H1 (cell line): ENCODE measurements around the gene ANAPC13. TPM values are rescaled to one million over a fixed set of nuclear protein-coding genes. Genes with fewer than 3 reads are reported as not detected.

Experiments
- CTCF ChIA-PET: fragments of 300-600 bp; sonication (Branson Sonifier 250); formaldehyde crosslinking; loops from one replicate; lab custom pipeline; 2021; ENCODE audit not compliant: partially characterized antibody; lab: Charles Lee
- POLR2A ChIA-PET: fragments of 300-600 bp; sonication (Branson Sonifier 250); formaldehyde crosslinking; loops from one replicate; lab custom pipeline; 2021; ENCODE audit warnings: inconsistent platforms; ENCODE audit not compliant: partially characterized antibody; lab: Charles Lee
- DNase-seq, 2 experiments: peaks; one replicate each; pipeline versions ENCODE4 v3.0.0 to v3.0.0-alpha.2; 2010 to 2022; ENCODE audit warnings: low spot score in 2 of 2, low read depth in 1 of 2, mixed read lengths in 1 of 2
- FAIRE-seq: peaks from 2 replicates; lab custom pipeline; 2011; peaks lifted over from hg19 to GRCh38; lab: Jason Lieb, UNC
- H2AFZ ChIP-seq: 2 replicates; pipeline ENCODE4 v1.8.1; 2012; ENCODE audit warnings: low read length, inconsistent platforms
- H2AK5ac ChIP-seq: 2 replicates; pipeline ENCODE4 v1.6.1; 2013; ENCODE audit warnings: low read depth, low read length
- H2BK120ac ChIP-seq: replicated peaks from 2 replicates; pipeline ENCODE3; 2013; ENCODE audit warnings: low read depth, low read length, inconsistent platforms
- H2BK12ac ChIP-seq: 2 replicates; pipeline ENCODE4 v1.6.1; 2013; ENCODE audit warnings: low read depth, low read length
- H2BK15ac ChIP-seq: 2 replicates; pipeline ENCODE4 v1.6.1; 2013; ENCODE audit warnings: low read length
- H2BK20ac ChIP-seq: 2 replicates; pipeline ENCODE4 v1.6.1; 2013; ENCODE audit warnings: low read length
- H2BK5ac ChIP-seq: 2 replicates; pipeline ENCODE4 v1.6.1; 2013; ENCODE audit warnings: low read depth, low read length
- H3K14ac ChIP-seq: 2 replicates; pipeline ENCODE4 v1.6.1; 2013; ENCODE audit warnings: inconsistent platforms; ENCODE audit not compliant: insufficient read length
- H3K18ac ChIP-seq: 2 replicates; pipeline ENCODE4 v1.6.1; 2013; ENCODE audit warnings: low read length; ENCODE audit errors: extremely low read depth
- H3K23ac ChIP-seq: 2 replicates; pipeline ENCODE4 v1.6.1; 2013; ENCODE audit warnings: inconsistent platforms; ENCODE audit not compliant: insufficient read length
- H3K23me2 ChIP-seq: 2 replicates; pipeline ENCODE4 v1.6.1; 2013; ENCODE audit warnings: low read depth, low read length
- H3K27ac ChIP-seq: 2 replicates; pipeline ENCODE4 v1.6.1; 2011; ENCODE audit warnings: low read depth, low read length, inconsistent platforms
- H3K27me3 ChIP-seq, 4 experiments: replicated peaks in 1 of 4; 1 replicate in 1 of 4; 2 replicates in 3 of 4; pipeline versions ENCODE4 v1.6.1 to v1.8.1; 2011 to 2013; ENCODE audit warnings: low read length in 3 of 4, mild to moderate bottlenecking in 3 of 4, inconsistent platforms in 2 of 4, mixed read lengths in 2 of 4, moderate library complexity in 1 of 4; ENCODE audit not compliant: control insufficient read depth in 3 of 4, insufficient read depth in 3 of 4; ENCODE audit errors: extremely low read depth in 1 of 4
- H3K36me3 ChIP-seq, 4 experiments: 2 replicates each; pipeline versions ENCODE4 v1.6.1 to v1.8.1; 2011 to 2013; ENCODE audit warnings: mild to moderate bottlenecking in 4 of 4, low read length in 3 of 4, moderate library complexity in 2 of 4, control low read depth in 1 of 4, inconsistent platforms in 1 of 4; ENCODE audit not compliant: insufficient read depth in 4 of 4, control insufficient read depth in 2 of 4
- H3K4ac ChIP-seq: replicated peaks from 2 replicates; pipeline ENCODE3; 2013; ENCODE audit warnings: low read length, low read depth, mixed read lengths, inconsistent platforms; ENCODE audit not compliant: insufficient read length
- H3K4me1 ChIP-seq, 4 experiments: replicated peaks in 1 of 4; 1 replicate in 1 of 4; 2 replicates in 3 of 4; pipeline versions ENCODE4 v1.6.1 to v1.8.1; 2011 to 2013; ENCODE audit warnings: low read length in 3 of 4, inconsistent platforms in 2 of 4, mixed read lengths in 1 of 4; ENCODE audit not compliant: insufficient read depth in 4 of 4, control insufficient read depth in 3 of 4
- H3K4me2 ChIP-seq, 2 experiments: 2 replicates each; pipeline versions ENCODE4 v1.6.1 to v1.8.1; 2011 to 2013; ENCODE audit warnings: low read depth in 2 of 2, low read length in 2 of 2, control low read depth in 1 of 2, inconsistent platforms in 1 of 2, mild to moderate bottlenecking in 1 of 2; ENCODE audit not compliant: insufficient read depth in 1 of 2
- H3K4me3 ChIP-seq, 4 experiments: fragments of 200-600, 300-600 bp in 1 of 4; sonication (generic), shearing (Covaris generic), sonication (Bioruptor Twin) in 1 of 4; 2 replicates each; pipeline versions ENCODE4 v1.5.1 to v1.8.1; 2011 to 2016; ENCODE audit warnings: low read length in 4 of 4, low read depth in 3 of 4, control low read depth in 2 of 4, inconsistent platforms in 2 of 4, mild to moderate bottlenecking in 2 of 4, mixed read lengths in 1 of 4, moderate library complexity in 1 of 4; ENCODE audit not compliant: insufficient read depth in 2 of 4; ENCODE audit errors: extremely low read depth in 1 of 4
- H3K56ac ChIP-seq: replicated peaks from 2 replicates; pipeline ENCODE3; 2013; ENCODE audit warnings: low read depth, mild to moderate bottlenecking, mixed read lengths, low read length, inconsistent platforms; ENCODE audit not compliant: insufficient read length
- H3K79me1 ChIP-seq: 2 replicates; pipeline ENCODE4 v1.6.1; 2013; ENCODE audit warnings: low read depth, low read length, control low read depth
- H3K79me2 ChIP-seq, 2 experiments: 2 replicates each; pipeline versions ENCODE4 v1.6.1 to v1.8.1; 2012 to 2013; ENCODE audit warnings: low read length in 2 of 2, mild to moderate bottlenecking in 2 of 2, inconsistent platforms in 1 of 2; ENCODE audit not compliant: insufficient read depth in 2 of 2, control insufficient read depth in 1 of 2
- H3K9ac ChIP-seq, 4 experiments: replicated peaks in 1 of 4; 1 replicate in 1 of 4; 2 replicates in 3 of 4; pipeline versions ENCODE4 v1.6.1 to v1.8.1; 2011 to 2013; ENCODE audit warnings: low read depth in 3 of 4, low read length in 3 of 4, control low read depth in 2 of 4, mild to moderate bottlenecking in 2 of 4, moderate library complexity in 2 of 4, inconsistent platforms in 1 of 4; ENCODE audit errors: extremely low read depth in 1 of 4
- H3K9me3 ChIP-seq, 2 experiments: 2 replicates each; pipeline versions ENCODE4 v1.6.1 to v1.8.1; 2012 to 2013; ENCODE audit warnings: mild to moderate bottlenecking in 2 of 2, moderate library complexity in 2 of 2, control low read depth in 1 of 2, inconsistent platforms in 1 of 2, low read depth in 1 of 2, low read length in 1 of 2, mixed read lengths in 1 of 2; ENCODE audit not compliant: insufficient read depth in 2 of 2
- H4K20me1 ChIP-seq, 2 experiments: replicated peaks in 1 of 2; 2 replicates each; pipeline versions ENCODE3 to v1.8.1; 2011 to 2013; ENCODE audit warnings: inconsistent platforms in 2 of 2, low read length in 2 of 2, mild to moderate bottlenecking in 1 of 2; ENCODE audit not compliant: insufficient read depth in 2 of 2, control insufficient read depth in 1 of 2
- H4K5ac ChIP-seq: 2 replicates; pipeline ENCODE4 v1.6.1; 2013; ENCODE audit warnings: low read length, low read depth, mixed read lengths, inconsistent platforms; ENCODE audit not compliant: insufficient read length
- H4K8ac ChIP-seq: 2 replicates; pipeline ENCODE4 v1.8.0; 2013; ENCODE audit warnings: mild to moderate bottlenecking, moderate library complexity, low read length, inconsistent platforms; ENCODE audit not compliant: insufficient read depth; ENCODE audit errors: extremely low read depth
- H4K91ac ChIP-seq: replicated peaks from 2 replicates; pipeline ENCODE3; 2013; ENCODE audit warnings: low read length, mixed read lengths, inconsistent platforms; ENCODE audit not compliant: insufficient read length
- BRCA1 ChIP-seq: IDR thresholded peaks from 2 replicates; pipeline ENCODE4 v1.6.1; 2012; ENCODE audit warnings: low read depth, low read length, improper control_type of control experiment
- CHD1 ChIP-seq: IDR thresholded peaks from 2 replicates; pipeline ENCODE4 v1.6.1; 2012; ENCODE audit warnings: low read depth, low read length, improper control_type of control experiment
- EGR1 ChIP-seq: IDR thresholded peaks from 2 replicates; pipeline ENCODE4 v1.6.1; 2011; ENCODE audit warnings: low read depth, low read length, borderline replicate concordance
- EZH2 ChIP-seq: fragments of 200-600 bp; sonication (generic); IDR thresholded peaks from 2 replicates; pipeline ENCODE4 v1.7.1; 2012; ENCODE audit warnings: low read depth, mild to moderate bottlenecking, moderate library complexity, low read length, inconsistent platforms; ENCODE audit not compliant: severe bottlenecking
- GTF2F1 ChIP-seq: IDR thresholded peaks from 2 replicates; pipeline ENCODE4 v1.6.1; 2012; ENCODE audit warnings: low read depth, low read length, improper control_type of control experiment, borderline replicate concordance
- HDAC6 ChIP-seq: IDR thresholded peaks from one replicate; pipeline ENCODE4 v1.7.1; 2012; ENCODE audit warnings: low read depth, mild to moderate bottlenecking, inconsistent platforms, low read length, moderate library complexity
- JUN ChIP-seq: IDR thresholded peaks from 2 replicates; pipeline ENCODE4 v1.6.1; 2011; ENCODE audit warnings: low read depth, mild to moderate bottlenecking, improper control_type of control experiment, low read length
- RAD21 ChIP-seq, 2 experiments: IDR thresholded peaks in 1 of 2; conservative IDR thresholded peaks in 1 of 2; 2 replicates each; pipeline ENCODE4 v1.6.1; 2011; ENCODE audit warnings: low read depth in 2 of 2, low read length in 2 of 2, improper control_type of control experiment in 1 of 2, inconsistent platforms in 1 of 2, mild to moderate bottlenecking in 1 of 2, moderate library complexity in 1 of 2
- SAP30 ChIP-seq: fragments of 300-600 bp; sonication (generic); IDR thresholded peaks from 2 replicates; pipeline ENCODE4 v1.7.1; 2012; ENCODE audit warnings: low read length, moderate library complexity, mild to moderate bottlenecking, inconsistent platforms; ENCODE audit not compliant: insufficient read depth, insufficient replicate concordance
- SUZ12 ChIP-seq: fragments of 200-600 bp; sonication (generic); IDR thresholded peaks from 2 replicates; pipeline ENCODE4 v1.6.1; 2012; ENCODE audit warnings: mild to moderate bottlenecking, inconsistent platforms, low read length, moderate library complexity, mixed read lengths
- WGBS, 2 experiments: shearing (Covaris generic) in 1 of 2; methylation state at CpG; one replicate each; pipeline versions ENCODE4 v1.1.6 to v1.1.7; 2013 to 2015; ENCODE audit warnings: low lambda C conversion rate in 2 of 2, mixed read lengths in 2 of 2, inconsistent platforms in 1 of 2, low coverage in 1 of 2, missing lambda C conversion rate in 1 of 2; ENCODE audit not compliant: insufficient replicate concordance in 2 of 2, insufficient coverage in 1 of 2, insufficient read length in 1 of 2; ENCODE audit errors: extremely low coverage in 1 of 2, missing lambda C conversion rate in 1 of 2; 5-methylcytosine and 5-hydroxymethylcytosine counted together
- polyA plus RNA-seq, 7 experiments: library from polyadenylated mRNA; depleted of rRNA in 3 of 7; stranded (reverse) in 5 of 7; unstranded in 2 of 7; fragments of >200 nt in 5 of 7; fragments of 200-250 nt in 2 of 7; gene quantifications; 1 replicate in 5 of 7; 2 replicates in 1 of 7; 4 replicates in 1 of 7; pipeline versions ENCODE4 v1.2.1 to v1.2.3, GENCODE V29; 2011 to 2013; ENCODE audit warnings: missing spikeins in 2 of 7, mixed read lengths in 2 of 7
- total RNA-seq: library from RNA; stranded (reverse); fragmentation: NEBNext Ultra II Directional; extraction: Animal tissue kit (Norgen Biotek cat#: 25700); gene quantifications from 2 replicates; pipeline ENCODE4 v1.2.1, GENCODE V29; 2021
- TF ChIP-seq, protein P1 (sequence below): IDR thresholded peaks from 2 replicates; pipeline ENCODE4 v1.6.1; 2011; ENCODE audit warnings: low read depth, mild to moderate bottlenecking, low read length; ENCODE audit not compliant: insufficient read depth

The ANAPC13 gene
- total and polyA plus RNA-seq, 2 of the 8 experiments (the other 6 are each of a cell fraction or from before 2014, with no cell fraction given): 33.3 to 34.0 TPM

DNA sequence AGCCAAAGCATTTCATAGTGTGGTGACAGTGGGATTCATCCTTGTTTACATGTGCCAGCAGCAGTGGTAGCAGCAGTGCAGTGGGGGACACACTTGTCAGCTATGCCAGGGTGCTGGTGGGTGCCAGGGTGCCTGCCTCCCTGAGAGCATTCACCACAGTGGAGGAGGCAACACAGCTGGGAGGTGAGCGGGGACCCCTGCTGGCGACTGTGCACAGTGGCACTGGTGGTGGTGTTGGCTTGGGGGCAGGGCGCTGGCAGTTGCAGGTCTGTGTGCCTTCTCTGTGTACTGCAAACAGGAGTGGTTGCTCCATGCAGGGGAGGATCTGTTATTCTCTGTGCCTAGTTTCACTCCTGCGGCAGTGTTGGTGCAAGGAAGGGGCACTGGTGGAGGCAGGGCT, 41.3 kb upstream of the ANAPC13 start:
- peaks cover 0 to 2% (median 0%) of the 10 kb centered on the region in 4 experiments; a peak in 1 of 8 replicates for H3K36me3 ChIP-seq
- H3K14ac ChIP-seq: no peak overlapping the region
- H3K56ac ChIP-seq: no peak overlapping the region
- H2BK12ac ChIP-seq: no peak overlapping the region
- peaks cover 0 to 3% of the 10 kb centered on the region in 2 experiments for H4K20me1 ChIP-seq
- H3K4me1 ChIP-seq: peaks cover 0 to 2% (median 0%) of the 10 kb centered on the region in 4 experiments; a peak in 2 of 7 replicates
- no peak overlapping the region for H2BK5ac ChIP-seq
- H3K4me3 ChIP-seq: no peak overlapping the region
- ChIA-PET POLR2A (no interaction called here), CTCF (interaction anchor here (0.7 to 3.0 kb wide), 11 partner anchors 9 to 314 kb away, joined by 3 to 14 read pairs (median 4); no protein-coding TSS in a partner anchor)
- H3K9me3 ChIP-seq: peaks cover 2 to 12% of the 10 kb centered on the region in 2 experiments; a peak in 3 of 4 replicates
- no peak overlapping the region for H4K5ac ChIP-seq
- no peak overlapping the region for H2AFZ ChIP-seq
- H4K91ac ChIP-seq: no peak overlapping the region
- H2BK20ac ChIP-seq: no peak overlapping the region
- no peaks in the 10 kb centered on the region for H3K27me3 ChIP-seq
- no peak overlapping the region for H4K8ac ChIP-seq
- peaks cover 0 to 4% of the 10 kb centered on the region in 2 experiments; a peak in 1 of 4 replicates for H3K79me2 ChIP-seq
- no peaks in the 10 kb centered on the region for H3K79me1 ChIP-seq
- H3K23ac ChIP-seq: no peak overlapping the region
- H2BK120ac ChIP-seq: no peak overlapping the region
- no peak overlapping the region for H3K27ac ChIP-seq
- no peak overlapping the region for H3K9ac ChIP-seq
- 73% methylated on average over 4 of the region's 4 CpGs; no CpG with 5 or more reads in 1 of the 2 experiments for WGBS, 2 experiments
- no peak overlapping the region for H3K4me2 ChIP-seq
- no peaks in the 10 kb centered on the region; the same call in 1 of the 2 replicates for H3K23me2 ChIP-seq
- no peak overlapping the region for H2BK15ac ChIP-seq
- FAIRE-seq: no peak
- H2AK5ac ChIP-seq: no peak overlapping the region
- no peak overlapping the region for H3K18ac ChIP-seq
- DNase-seq: peak; percentile 13 to 72
- H3K4ac ChIP-seq: no peak overlapping the region
- TF ChIP-seq SUZ12 (no peak), SAP30 (no peak), GTF2F1 (no peak), EZH2 (no peak), RAD21 (IDR thresholded peaks at IDR 0.05 in 1 of 2, conservative IDR thresholded peaks at IDR 0.05 in 1 of 2; ENCODE audit: low read depth in 2 of 2, low read length in 2 of 2) (peak; percentile 41 to 59), CHD1 (no peak), JUN (no peak), EGR1 (no peak), BRCA1 (no peak), HDAC6 (no peak)
- TF ChIP-seq, protein P1, sequence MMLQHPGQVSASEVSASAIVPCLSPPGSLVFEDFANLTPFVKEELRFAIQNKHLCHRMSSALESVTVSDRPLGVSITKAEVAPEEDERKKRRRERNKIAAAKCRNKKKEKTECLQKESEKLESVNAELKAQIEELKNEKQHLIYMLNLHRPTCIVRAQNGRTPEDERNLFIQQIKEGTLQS: no peak
